Measurements from ENCODE around the gene BTG2. TPM values are rescaled to one million over a fixed set of nuclear protein-coding genes. Genes with fewer than 3 reads are reported as not detected.
"Not testable (repeated sequence)": the region's sequence is repeated elsewhere in the genome, so short reads cannot be mapped to it uniquely, and the experiment has no call there.

The BTG2 gene
- total RNA-seq, 1 experiment from 2014 or later = 24.2 TPM

DNA sequence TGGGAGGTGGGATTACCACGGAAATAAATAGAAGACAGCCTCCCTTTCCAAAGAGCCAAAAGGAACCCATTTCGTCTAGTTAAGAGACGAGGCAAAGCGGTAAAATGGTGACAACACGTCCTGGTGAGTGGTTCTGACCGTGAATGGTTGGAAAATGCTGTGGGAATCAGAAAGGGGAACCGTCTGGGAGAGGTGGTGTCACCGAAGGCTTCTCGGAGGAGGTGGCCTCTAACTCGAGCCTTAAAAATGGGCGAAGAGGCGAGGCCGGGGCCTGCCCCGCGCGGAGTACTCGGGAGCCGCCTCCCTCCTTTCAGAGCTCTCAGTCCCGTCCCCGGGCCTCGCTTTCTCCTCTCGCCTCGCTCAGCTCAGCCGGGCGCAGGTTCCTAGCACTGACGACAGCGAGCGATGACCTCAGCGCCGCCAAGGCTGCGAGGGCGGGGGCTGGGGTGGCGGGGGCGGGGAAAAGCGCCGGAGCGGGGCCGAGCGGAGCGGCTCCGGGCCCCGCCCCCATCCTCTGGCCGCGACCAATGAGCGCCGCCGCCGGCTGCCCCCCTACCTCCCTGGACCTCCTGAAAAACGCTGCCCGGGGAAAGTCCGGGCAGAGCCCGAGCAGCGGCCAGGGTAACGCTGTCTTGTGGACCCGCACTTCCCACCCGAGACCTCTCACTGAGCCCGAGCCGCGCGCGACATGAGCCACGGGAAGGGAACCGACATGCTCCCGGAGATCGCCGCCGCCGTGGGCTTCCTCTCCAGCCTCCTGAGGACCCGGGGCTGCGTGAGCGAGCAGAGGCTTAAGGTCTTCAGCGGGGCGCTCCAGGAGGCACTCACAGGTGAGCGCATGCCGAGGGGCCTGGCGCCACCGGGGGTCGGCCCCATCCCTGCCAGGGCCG lies at the start of gene BTG2 (continued):
- TF ChIP-seq, protein P1, sequence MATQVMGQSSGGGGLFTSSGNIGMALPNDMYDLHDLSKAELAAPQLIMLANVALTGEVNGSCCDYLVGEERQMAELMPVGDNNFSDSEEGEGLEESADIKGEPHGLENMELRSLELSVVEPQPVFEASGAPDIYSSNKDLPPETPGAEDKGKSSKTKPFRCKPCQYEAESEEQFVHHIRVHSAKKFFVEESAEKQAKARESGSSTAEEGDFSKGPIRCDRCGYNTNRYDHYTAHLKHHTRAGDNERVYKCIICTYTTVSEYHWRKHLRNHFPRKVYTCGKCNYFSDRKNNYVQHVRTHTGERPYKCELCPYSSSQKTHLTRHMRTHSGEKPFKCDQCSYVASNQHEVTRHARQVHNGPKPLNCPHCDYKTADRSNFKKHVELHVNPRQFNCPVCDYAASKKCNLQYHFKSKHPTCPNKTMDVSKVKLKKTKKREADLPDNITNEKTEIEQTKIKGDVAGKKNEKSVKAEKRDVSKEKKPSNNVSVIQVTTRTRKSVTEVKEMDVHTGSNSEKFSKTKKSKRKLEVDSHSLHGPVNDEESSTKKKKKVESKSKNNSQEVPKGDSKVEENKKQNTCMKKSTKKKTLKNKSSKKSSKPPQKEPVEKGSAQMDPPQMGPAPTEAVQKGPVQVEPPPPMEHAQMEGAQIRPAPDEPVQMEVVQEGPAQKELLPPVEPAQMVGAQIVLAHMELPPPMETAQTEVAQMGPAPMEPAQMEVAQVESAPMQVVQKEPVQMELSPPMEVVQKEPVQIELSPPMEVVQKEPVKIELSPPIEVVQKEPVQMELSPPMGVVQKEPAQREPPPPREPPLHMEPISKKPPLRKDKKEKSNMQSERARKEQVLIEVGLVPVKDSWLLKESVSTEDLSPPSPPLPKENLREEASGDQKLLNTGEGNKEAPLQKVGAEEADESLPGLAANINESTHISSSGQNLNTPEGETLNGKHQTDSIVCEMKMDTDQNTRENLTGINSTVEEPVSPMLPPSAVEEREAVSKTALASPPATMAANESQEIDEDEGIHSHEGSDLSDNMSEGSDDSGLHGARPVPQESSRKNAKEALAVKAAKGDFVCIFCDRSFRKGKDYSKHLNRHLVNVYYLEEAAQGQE (IDR thresholded peaks at IDR 0.05; ENCODE audit: low read depth) = no peak
- TF ChIP-seq POLR2A (IDR thresholded peaks at IDR 0.05; ENCODE audit: borderline replicate concordance, extremely low read depth, insufficient read depth, insufficient read length) (peak; percentile 98), POLR2AphosphoS5 (IDR thresholded peaks at IDR 0.05; ENCODE audit: low read depth, low read length) (peak; percentile 100), FOSL1 (IDR thresholded peaks at IDR 0.05; ENCODE audit: low read depth) (no peak)

DNA sequence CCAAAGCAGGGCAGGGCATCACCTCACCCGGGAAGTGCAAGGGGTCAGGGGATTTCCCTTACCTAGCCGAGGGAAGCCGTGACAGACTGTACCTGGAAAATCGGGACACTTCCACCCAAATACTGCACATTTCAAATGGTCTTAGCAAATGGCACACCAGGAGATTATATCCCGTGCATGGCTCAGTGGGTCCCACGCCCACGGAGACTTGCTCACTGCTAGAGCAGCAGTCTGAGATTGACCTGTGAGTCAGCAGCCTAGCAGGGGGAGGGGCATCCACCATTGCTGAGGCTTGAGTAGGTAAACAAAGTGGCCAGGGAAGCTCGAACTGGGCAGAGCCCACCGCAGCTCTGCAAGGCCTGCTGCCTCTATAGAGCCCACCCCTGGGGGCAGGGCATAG lies 48.7 kb upstream of the BTG2 start:
- RAD21 ChIA-PET (ENCODE audit: low non-redundant PET in 1 of 2, low total read pairs in 2 of 2, uncharacterized antibody in 2 of 2, unreplicated experiment in 2 of 2); intact Hi-C loops (cut with micrococcal nuclease); H3K9me3 ChIP-seq (ENCODE audit: control insufficient read depth in 1 of 2, insufficient read depth in 1 of 2, low read depth in 1 of 2, low read length in 2 of 2); H4K20me1 ChIP-seq (ENCODE audit: insufficient read depth); ATAC-seq; H3K79me2 ChIP-seq (ENCODE audit: insufficient read depth, low read length); H3K4me1 ChIP-seq (ENCODE audit: control insufficient read depth in 1 of 2, insufficient read depth in 2 of 2, low read length in 2 of 2); H3K4me2 ChIP-seq (ENCODE audit: low read length); H3K9me2 ChIP-seq (ENCODE audit: insufficient read depth); H3K27ac ChIP-seq (ENCODE audit: low read depth, low read length); H3K36me3 ChIP-seq (ENCODE audit: control insufficient read depth in 1 of 2, insufficient read depth in 2 of 2, low read length in 2 of 2); H3K9ac ChIP-seq (ENCODE audit: low read length); H2AFZ ChIP-seq (ENCODE audit: low read depth, low read length, poor library complexity, severe bottlenecking); H3K27me3 ChIP-seq (ENCODE audit: insufficient read depth, low read length); H3K4me3 ChIP-seq (replicated peaks in 1 of 2; ENCODE audit: low read depth in 1 of 2, low read length in 2 of 2); BruUV-seq (replicated peaks); DNase-seq (ENCODE audit: low read depth, low spot score): not testable (repeated sequence)
- POLR2A ChIA-PET = interaction anchor here (1.3 kb wide), 1 partner anchor 10 kb away, joined by 3 read pairs; no protein-coding TSS in a partner anchor
- peak; percentile 43; the same call in 1 of the 2 replicates for TF ChIP-seq EGR1 (IDR thresholded peaks at IDR 0.05; ENCODE audit: low read depth)
- TF ChIP-seq FOSL1 (IDR thresholded peaks at IDR 0.05; ENCODE audit: low read depth) = 0 out of 2 replicates have a peak, but pooled peaks have one; percentile 8
- CTCF ChIA-PET = interaction anchor here (2.1 kb wide), 1 partner anchor 11 kb away, joined by 6 read pairs; no protein-coding TSS in a partner anchor
